T-helper 22 cell (primary cell): Measurements from ENCODE around the gene KIAA0513.

ENCODE experiments used
- DNase-seq: peaks from one replicate; pipeline ENCODE4 v3.0.0-alpha.2; 2020; ENCODE audit warnings: low read depth

Gene KIAA0513

DNA sequence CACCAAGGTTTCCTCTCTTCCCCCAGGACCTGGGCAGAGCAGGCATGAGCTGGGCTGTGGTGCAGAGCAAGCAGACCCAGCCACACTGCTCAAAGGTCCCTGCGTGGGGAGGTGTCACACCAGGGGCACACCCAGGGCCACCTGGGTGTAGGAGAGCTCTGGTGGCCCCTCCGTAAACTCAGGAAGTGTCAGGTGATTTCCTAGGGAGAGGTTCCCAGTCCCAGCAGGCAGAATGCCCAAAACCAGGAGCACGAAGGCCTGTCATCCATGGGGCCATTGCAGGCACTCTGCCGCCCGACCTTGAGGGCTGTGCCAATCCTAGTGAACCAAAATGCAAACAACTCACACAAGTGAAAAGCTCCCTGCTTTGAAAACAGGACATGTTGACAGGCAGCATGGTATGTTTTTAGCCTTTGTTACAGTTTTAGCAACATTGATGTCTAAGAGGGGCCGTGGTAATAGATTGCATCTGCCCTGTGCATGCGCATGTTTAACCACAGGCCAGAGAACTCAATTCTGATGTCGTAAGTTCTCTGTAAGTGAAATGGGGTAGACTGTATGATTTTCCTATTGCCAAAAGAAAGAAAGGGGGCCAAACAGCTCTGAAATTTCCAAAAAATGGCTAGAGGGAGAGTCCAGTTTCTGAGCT lies 63.4 kb downstream of the KIAA0513 start:
- no peak for DNase-seq

DNA sequence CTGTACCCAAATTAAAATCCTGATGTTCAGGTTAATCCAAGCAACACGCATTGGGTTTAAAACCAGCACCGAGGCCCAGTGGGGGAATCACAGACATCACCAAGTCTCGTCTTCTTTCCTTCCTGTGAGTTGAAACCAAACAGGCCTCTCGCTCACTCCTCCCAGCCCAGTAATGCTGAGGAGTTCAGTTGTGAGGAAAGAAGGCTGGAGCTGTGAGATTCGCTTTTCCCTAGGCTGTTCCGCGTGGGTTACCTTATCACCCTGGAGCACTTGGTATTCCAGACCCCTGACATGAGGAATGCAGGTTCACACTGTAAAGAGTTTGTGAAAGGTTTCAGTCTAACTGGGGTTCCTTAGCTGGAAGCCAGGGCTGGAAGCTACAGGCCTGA lies 63.9 kb downstream of the KIAA0513 start:
- no peak for DNase-seq

GRCh38 chr16:85092309-85092708 lies 64.7 kb downstream of the KIAA0513 start:
- DNase-seq, result no peak

DNA sequence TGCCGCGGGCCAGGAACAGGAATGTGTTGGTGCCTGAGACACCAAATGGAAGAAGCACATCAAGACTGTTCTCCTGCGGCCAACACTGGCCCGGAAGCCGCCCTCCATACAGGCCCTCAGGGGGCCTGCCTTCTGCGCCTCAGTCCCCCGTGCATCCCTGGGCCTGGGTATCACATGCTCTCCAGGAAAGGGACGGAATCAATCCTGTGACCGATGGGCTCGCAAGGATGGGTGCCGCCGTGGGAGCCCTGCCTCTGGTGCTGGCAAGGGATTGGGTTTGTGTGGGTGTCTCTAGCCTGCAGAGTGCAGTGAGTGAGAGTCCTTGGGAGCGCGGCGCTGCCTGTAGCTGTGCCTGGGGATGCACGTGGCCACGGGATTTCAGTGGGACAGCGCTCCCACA lies 65.3 kb downstream of the KIAA0513 start:
- no peak for DNase-seq

DNA sequence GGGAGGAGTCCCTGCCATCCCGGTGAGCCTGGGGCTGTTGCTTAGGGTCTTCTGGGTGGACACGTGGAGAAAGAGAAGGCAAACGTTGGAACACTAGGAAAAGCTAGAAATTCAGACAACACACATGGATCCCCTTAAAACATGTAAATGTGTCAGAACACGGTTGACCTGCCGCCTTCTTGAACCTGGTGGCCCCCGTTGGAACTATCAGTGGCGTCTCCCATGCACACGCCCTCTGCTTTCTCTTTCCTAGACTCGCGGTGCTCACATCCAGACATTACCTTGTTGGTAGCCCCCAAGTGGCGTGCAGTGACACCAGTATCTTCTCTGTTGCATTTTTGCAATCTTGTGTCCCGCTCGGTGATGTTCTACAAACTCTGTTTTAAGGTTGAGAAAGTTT lies 66.1 kb downstream of the KIAA0513 start:
- DNase-seq, result no peak

DNA sequence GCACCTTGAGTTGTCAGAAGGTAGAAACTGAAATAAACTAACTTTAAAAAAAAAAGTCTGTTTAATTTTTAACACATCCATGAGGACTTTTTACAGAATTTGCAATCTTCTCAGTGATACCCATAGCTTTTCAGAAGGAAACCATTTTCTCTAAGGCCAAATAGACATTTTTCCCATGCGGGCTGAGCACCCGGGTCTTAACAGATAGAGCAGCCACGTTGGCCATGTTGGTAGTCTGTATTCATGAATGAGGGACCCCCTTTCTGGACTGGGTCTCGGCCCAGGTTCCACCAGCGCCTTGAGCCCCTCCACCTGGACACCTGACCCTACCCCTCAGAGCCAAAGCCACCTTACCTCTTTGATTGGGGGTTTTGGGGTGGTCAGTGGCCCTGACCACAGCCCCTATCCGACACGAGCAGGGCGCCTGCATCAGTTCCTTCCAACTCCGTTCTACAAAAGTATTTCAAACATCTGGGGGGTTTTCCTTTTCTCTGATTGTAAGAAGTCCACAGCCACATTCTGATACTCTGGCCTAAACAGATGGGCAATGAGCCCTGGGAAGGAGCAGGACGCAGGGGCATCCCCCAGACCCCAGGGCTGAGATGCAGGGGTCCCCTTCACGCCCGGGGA lies 66.7 kb downstream of the KIAA0513 start:
- DNase-seq, result no peak

DNA sequence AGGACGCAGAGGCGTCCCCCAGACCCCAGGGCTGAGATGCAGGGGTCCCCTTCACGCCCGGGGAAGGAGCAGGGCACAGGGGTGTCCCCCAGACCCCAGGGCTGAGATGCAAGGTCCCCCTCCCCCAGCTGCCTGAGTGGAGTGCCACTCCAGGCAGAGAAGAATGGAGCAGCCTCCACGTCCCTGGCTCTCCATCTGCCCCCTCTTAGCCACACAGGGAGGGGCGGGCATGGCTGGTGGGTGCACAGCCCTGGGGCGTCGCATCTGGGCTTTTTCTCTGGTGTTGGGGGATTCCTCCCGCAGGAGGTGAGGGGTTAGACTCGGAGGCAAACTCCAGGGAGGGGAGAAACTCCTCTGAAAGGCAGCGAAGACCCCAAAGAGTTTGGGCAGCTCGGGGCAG lies 67.2 kb downstream of the KIAA0513 start:
- DNase-seq, result no peak

GRCh38 chr16:85096921-85097320 lies 69.3 kb downstream of the KIAA0513 start:
- no peak for DNase-seq

DNA sequence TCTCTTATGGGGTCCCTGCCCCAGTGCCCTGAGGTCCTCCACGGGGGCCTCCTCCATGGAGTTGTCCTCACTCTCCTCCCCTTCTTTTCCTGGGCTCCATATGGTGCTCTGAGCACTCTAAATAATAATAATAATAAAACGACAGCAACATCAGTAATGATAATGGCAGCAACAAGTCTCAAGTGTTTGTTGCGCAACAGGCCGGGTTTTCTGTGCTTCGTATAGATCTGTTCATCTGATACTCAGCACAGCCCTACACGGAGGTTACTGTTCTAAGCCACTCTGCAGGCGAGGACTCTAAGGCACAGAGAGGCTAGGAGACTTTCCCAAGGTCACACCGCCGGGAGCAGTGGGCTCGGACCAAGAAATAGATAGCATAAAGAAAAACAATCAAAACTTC lies 71.0 kb downstream of the KIAA0513 start:
- no peak for DNase-seq

GRCh38 chr16:85100265-85100664 lies 72.7 kb downstream of the KIAA0513 start:
- no peak for DNase-seq

GRCh38 chr16:85101956-85102630 lies 74.5 kb downstream of the KIAA0513 start:
- DNase-seq, result no peak

- no peak for DNase-seq
Observed at GRCh38 chr16:85103114-85104079, 75.8 kb downstream of the KIAA0513 start.

DNA sequence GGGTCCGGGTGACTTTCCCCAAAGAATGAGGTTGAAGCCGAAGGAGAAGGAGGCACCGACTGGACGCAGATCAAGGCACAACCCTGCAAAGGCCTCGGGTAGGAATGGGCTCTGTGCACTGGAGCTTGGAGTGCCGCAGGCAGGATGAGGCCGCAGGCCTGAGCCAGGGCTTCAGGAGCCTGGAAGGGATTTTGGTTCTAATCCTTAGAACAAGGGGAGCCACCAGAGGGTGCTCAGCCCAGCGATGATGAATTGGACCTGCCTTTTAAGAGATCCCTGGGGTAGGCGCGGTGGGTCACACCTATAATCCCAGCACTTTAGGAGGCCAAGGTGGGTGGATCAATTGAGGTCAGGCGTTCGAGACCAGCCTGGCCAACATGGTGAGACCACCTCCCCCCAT lies 76.6 kb downstream of the KIAA0513 start:
- DNase-seq, result no peak

- no peak for DNase-seq
Observed at GRCh38 chr16:85104821-85105391, 77.3 kb downstream of the KIAA0513 start.

- no peak for DNase-seq
Observed at GRCh38 chr16:85105475-85105874, 77.9 kb downstream of the KIAA0513 start.

GRCh38 chr16:85107083-85107482 lies 79.5 kb downstream of the KIAA0513 start:
- DNase-seq, result no peak

- no peak for DNase-seq
Observed at GRCh38 chr16:85107532-85107931, 79.9 kb downstream of the KIAA0513 start.

- no peak for DNase-seq
Observed at GRCh38 chr16:85110105-85110504, 82.5 kb downstream of the KIAA0513 start.

GRCh38 chr16:85111184-85111583 lies 83.6 kb downstream of the KIAA0513 start:
- no peak for DNase-seq

GRCh38 chr16:85112364-85112763 lies 84.8 kb downstream of the KIAA0513 start, which contains the start of gene CIBAR2:
Gene CIBAR2 (minus strand): TSS chr16:85112472. CDS start chr16:85112352, 120 bp downstream.
- no peak for DNase-seq

DNA sequence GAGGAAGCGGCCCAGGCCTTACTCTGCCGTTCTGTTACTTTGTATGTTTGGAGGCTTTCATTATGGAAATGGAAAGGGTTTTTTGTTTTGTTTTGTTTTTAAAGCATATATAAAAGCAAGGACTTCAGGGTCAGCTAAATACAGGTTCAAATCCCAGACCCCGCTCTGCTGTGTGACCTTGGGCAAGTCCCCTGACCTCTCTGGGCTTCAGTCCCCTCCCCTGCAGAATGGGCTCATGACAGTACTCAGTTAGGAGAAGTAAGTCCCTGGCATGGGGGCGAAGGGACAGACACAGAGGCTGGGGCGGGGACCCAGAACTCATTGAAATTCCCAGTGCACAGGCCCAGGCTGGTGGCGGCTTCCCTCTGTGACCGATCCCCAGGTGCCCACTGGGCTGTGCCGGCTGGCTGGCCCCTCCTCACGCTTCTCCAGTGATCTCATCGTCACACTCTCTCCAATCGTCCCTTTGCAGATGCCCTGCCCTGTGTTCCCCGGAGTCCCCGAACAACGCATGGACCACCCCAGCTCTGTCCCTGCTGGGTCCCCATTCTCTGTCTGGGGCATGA lies 85.7 kb downstream of the KIAA0513 start:
- DNase-seq, result no peak

DNA sequence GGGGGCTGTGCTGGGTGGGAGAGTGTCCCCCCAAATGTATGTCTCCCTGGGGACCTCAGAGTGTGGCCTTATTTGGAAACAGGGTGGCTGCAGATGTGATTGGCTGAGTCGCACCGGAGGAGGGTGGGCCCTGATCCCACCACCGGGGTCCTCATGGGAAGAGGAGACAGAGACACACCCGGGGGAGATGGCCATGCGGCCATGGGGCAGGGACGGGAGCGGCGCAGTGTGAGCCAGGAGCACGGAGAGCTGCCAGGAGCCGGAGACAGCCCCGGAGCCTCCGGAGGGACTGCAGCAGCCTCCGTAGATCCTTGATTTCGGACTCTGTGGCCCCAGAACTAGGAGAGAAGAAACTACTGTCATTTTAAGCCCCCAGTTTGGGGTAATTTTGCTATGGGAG lies 86.3 kb downstream of the KIAA0513 start:
- no peak for DNase-seq
